Germinal center (tissue), 1 donor: ENCODE results near the gene CORIN.
"Not testable (repeated sequence)": the region's sequence is repeated elsewhere in the genome, so short reads cannot be mapped to it uniquely, and the experiment has no call there.

ENCODE experiments used
- DNase-seq: peaks from one replicate; pipeline ENCODE4 v3.0.0; 2012; ENCODE audit warnings: mixed read lengths, low spot score

The CORIN gene

DNA sequence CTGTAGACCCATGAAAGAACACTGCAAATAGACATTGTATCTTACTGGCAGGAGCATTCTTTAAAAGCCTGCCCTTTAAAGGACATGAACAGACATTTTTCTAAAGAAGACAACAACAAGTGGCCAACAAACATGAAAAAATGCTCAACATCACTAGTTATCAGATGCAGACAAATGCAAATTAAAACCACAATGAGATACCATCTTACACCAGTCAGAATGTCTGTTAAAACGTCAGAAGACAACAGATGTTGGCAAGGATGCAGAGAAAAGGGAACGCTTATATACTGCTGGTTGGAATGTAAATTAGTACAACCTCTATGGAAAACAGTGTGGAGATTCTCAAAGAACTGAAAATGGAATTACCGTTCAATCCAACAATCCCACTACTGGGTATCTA is 275.6 kb downstream of the CORIN start:
- no peak for DNase-seq

DNA sequence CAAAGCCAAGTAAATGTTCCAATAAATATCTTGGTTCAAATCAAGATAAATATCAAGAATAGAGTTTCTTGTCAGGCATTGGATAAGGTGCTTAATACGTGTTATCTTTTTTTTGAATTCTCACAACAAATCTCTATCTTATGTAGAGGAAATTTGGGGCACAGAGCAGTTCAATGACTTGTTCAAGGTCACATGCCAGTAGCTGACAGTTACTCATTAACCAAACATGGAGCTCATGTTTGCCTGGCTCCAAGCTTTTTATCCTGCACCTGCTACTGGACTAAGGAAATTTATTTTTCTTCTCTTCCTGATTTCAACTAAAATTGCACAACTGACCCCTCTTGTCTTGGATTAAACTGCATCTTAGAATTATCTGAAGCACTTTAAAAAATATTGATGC is 276.5 kb downstream of the CORIN start:
- no peak for DNase-seq

- DNase-seq: no peak
Measured at GRCh38 chr4:47560682-47561081, 277.2 kb downstream of the CORIN start.

- DNase-seq: no peak
Measured at GRCh38 chr4:47557255-47557654, 280.6 kb downstream of the CORIN start.

DNA sequence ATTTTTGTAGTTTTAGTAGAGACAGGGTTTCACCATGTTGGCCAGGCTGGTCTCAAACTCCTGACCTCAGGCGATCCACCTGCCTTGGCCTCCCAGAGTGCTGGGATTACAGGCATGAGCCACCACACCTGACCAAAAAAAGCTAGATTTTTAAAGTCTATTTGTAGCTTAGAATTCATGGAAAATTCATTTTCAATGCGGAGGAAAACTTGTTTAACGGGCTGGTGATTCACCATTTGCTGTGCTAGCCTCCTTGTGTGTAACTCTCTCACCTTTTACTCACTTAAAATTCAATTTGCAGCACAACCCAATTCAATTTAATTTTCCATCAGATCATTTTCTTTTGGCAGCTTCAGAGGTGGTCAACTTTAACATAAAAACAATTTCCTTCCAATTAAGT is 281.9 kb downstream of the CORIN start:
- not testable (repeated sequence) for DNase-seq

- no peak for DNase-seq
Measured at GRCh38 chr4:47553329-47554125, 284.3 kb downstream of the CORIN start.

DNA sequence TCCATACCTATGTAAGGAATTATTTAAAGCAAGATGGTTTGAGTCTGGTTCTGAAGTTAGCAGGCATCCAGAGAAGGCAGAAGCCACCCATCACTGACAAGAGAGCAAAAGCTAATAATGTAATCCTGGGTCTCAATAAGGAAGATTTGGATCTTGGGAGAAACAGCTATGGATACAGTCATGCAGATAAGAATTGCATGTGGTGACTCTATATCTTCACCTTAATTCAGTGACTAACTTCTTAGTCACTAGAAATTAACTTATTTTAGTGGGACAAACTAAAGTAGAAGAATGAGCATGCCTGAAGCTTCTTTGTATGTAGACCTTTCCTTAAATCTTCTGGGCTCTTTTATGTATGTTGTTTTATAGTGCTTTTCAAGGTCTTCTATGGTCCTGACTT is 286.2 kb downstream of the CORIN start:
- no peak for DNase-seq

GRCh38 chr4:47550899-47551548 is 286.8 kb downstream of the CORIN start:
- no peak for DNase-seq

- not testable (repeated sequence) for DNase-seq
Measured at GRCh38 chr4:47550357-47550756, 287.5 kb downstream of the CORIN start.
